PC-9 (cell line): ENCODE data around the gene WSCD2.

Experiments used
- CTCF ChIP-seq: fragments of 200-600 bp; sonication (generic); conservative IDR thresholded peaks from 2 replicates; pipeline ENCODE4 v1.6.1; 2017; ENCODE audit warnings: mixed run types, antibody characterized with exemption, mild to moderate bottlenecking, moderate library complexity
- EZH2 ChIP-seq: fragments of 200-600 bp; sonication (generic); IDR thresholded peaks from 2 replicates; pipeline ENCODE4 v1.8.0; 2017; ENCODE audit warnings: antibody characterized with exemption, low read depth

GRCh38 chr12:108180255-108181094 is 51.4 kb downstream of the WSCD2 start:
- TF ChIP-seq CTCF (no peak), EZH2 (no peak)
